ENCODE measurements around the gene PPP1R13B. TPM values are rescaled to one million over a fixed set of nuclear protein-coding genes. Genes with fewer than 3 reads are reported as not detected.
"Not testable (repeated sequence)": the region's sequence is repeated elsewhere in the genome, so short reads cannot be mapped to it uniquely, and the experiment has no call there.

The PPP1R13B gene
- total RNA-seq, 1 donor from 2014 or later = 54.0 TPM

DNA sequence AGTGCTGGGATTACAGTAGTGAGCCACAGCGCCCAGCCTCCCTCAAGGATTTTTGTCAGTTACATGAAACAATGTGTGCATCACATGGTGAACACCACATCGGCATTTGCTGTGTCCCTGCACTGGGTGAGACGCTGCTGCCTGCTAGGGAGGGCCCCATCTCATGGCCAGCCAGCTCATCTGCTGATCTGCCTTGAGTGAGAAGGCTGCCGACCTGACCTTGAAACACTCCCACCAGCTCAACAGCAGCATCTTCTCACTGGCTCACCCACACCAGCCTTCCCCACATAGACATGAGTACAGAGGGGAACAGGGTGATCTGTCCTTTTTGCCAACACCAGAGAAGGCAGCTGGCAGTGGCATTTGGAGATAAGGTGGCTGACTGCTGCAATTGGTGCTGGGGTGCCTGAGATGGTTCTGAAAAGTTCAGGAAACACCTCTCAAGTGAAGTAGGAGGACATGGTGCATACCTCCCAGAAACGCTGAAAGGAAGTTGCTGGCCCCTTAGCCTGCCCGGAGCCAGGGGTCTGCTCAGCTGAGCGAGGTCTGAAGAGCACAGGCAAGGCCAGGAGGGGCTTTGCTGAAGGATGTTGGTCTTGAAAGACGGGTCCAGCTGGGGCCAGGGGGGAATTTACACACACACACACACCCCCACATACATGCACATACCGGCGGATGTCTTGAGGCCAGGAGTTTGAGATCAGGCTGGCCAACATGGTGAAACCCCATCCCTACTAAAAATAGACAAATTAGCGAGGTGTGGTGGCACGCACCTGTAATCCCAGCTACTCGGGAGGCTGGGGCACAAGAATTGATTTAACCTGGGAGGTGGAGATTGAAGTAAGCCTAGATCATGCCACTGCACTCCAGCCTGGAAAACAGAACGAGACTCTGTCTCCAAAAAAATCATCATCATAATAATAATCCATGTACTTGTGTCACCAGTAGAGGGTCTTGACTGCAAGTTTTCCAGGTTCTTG is 14.3 kb upstream of the PPP1R13B start:
- DNase-seq (ENCODE audit: low spot score) = no peak

DNA sequence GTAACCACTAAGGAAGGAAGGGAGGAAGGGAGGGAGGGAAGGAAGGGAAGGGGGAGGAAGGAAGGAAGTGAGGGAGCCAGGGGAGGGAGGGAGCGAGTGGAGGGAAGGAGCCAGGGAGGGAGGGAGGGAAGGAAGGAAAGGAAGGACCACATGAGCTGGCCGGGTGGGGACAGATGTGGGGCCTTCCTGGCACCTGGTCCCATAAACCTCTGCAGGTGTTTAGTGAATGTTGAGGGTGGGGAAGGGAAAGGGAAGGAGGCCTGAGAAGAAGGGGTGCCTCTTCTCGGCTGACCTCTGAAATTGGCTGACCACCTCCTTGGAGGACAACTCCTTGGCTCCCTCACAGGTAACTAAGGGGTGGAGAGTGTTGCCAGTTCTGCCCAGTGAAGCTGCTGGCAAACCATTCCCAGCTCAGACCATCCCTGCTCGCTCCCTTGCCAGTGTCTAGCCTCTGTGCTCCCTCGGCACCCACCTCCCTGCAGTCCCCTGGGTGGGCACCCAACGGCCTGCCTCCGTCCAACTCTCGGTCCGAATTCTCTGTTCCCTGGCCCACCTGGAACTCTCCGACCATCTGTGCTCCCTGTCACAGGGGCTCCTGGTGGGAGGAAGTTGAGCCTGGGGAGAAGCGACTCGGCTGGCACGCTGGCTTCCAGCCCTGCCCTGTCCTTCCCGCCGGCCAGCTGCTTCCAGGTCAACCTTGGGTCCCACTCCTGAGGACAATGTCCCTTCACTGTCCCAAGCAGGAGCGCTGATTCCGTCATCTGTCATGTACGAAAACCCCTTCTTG is 12.2 kb upstream of the PPP1R13B start:
- no peak for DNase-seq (ENCODE audit: low spot score)

DNA sequence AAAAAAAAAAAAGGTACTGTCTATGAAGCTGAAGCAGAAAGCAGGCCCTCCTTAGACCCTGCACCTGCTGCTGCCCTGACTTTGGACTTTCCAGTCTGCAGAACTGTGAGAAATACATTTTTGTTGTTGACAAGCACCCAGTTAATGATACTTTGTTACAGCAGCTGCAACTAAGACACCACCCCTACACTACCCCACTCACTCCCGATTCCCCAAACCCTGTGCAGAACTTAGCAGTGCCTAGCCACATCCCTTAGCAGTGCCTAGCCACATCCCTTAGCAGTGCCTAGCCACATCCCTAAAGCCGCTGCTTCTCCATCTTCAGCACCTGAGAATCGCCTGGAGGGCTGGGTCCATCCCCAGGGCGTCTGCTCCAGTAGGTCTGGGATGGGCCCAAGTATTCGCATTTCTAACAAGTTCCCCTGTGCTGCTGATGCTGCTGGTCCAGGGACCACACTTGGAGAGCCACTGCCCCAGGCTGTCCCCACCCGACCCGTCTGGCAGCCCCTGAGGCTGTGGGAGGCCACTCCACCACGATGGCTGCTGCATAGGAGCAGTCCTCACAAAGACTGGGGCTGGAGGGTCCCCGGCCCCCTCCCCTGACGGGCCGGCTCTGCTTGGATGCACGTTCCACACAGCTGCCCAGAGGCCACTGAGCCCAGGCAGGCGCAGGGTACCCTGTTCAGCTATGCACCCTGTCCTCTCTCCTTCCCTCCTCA is 10.8 kb upstream of the PPP1R13B start:
- DNase-seq (ENCODE audit: low spot score) = no peak

DNA sequence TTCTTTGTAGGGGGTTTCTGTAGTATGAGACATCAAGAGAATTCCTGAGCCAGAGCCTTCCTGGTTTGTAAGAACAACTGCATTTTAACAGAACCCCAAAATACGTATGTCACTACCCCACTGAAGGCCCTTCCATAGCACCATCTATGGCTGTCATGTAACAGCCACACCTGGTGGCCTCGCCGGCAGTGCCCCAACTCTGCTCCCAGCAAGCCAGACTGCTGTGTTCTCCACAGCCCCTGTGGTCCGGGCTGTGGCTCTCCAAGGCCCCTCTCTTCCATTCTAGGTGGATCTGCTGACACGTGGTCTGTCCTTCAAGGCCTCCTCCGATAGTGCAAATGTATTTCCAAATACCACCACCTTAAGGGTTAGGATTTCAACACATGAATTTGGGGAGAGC is 9.9 kb upstream of the PPP1R13B start:
- DNase-seq (ENCODE audit: low spot score) = no peak

DNA sequence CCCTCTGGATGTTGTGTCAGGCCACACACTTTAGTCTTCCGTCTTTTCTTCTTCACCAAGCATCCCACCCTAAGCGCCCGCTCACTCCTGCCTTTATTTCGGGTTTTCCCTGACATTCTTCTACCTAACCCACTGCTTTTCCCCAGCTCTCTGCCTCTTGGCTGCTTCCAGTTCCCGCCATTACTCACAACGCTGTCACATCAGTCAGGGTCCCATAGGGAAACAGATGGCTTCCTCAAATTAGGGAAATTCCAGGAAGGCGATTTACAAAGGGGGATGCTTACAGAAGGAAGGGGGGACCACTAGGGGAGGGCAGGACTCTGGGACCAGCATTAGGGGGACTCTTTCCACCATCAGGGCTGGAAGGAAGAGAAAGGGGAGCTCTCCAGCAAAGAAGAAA is 9.2 kb upstream of the PPP1R13B start:
- DNase-seq (ENCODE audit: low spot score) = no peak

DNA sequence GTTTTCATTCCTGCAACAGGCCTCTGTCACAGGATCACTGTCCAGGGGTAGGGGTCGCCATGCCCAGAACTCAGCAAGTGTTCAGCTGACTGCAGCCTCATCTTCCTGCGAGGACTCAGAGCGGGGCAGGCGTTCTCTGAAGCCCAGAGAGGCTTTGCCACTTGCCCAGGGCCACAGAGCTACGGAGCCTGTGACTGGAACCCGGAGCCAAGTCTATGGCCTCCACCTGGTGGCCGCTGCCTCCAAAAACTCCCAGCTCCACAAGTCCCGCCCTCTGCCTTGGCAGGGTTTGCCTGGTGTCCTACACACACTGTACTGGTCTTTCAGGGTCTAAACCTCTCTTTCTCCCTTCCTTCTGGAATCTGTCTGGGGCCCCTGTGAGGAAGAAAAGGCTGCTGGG is 8.7 kb upstream of the PPP1R13B start:
- DNase-seq (ENCODE audit: low spot score) = no peak

DNA sequence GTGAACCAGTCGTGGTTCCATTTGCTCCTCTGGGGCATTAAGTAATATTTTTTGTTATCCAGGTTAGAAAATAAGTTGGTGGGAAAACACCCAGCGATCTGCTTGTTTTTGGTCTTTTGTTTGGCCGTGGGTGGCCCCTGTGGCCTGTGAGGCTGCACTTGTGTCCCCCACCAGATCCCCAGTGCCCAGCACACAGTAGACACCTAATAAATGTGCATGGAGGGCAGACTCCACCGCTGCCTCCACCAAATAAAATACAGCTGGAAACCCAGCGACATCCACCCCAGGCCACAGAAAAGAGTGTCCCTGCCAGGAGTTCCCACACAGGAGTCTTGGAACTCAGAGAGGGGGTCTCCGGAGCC is 8.3 kb upstream of the PPP1R13B start:
- DNase-seq (ENCODE audit: low spot score) = no peak

DNA sequence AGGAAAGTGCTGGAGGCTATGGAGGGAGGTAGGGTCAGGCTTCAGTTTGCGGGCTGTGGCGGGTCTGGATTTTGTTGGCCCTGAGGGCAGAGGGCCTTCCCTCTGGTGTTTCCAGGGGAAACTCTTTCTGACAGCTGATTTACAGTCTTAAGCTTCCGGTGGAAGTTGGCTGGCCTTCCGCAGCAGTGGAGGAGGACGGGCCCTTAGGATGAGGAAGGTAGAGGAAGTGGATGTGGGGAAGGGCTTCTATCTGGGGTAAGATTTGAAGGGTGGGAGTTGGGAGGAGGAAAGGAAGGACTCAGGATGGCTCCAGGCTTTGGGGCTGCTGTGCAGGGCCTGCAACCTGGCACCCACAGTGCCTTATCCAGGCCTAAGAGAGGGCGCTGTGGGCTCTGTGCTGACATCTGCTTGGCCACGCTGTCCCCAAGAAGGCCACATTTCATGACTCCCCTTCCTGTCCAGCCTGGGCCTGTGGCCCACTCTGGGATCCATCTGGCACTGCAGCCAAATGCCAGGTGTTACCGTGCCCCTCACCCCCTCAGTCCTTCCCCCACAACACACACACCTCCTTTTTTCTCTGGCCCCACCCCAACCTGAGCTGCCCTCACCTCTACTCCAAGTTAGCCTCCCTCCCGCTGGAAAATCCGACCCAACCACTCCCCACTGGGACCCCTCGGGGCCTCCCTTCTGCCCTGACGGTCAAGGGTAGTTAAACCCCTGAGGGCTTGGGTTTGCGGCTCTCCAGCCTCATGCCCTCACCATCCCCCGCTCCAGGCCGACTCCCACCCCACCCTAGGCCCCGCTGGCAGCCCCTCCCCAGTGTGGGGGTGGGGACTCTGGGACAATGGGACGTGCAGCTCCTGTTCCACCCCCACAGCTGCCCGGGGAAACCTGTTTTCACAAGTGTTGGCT is 7.7 kb upstream of the PPP1R13B start:
- DNase-seq (ENCODE audit: low spot score) = peak; percentile 41

DNA sequence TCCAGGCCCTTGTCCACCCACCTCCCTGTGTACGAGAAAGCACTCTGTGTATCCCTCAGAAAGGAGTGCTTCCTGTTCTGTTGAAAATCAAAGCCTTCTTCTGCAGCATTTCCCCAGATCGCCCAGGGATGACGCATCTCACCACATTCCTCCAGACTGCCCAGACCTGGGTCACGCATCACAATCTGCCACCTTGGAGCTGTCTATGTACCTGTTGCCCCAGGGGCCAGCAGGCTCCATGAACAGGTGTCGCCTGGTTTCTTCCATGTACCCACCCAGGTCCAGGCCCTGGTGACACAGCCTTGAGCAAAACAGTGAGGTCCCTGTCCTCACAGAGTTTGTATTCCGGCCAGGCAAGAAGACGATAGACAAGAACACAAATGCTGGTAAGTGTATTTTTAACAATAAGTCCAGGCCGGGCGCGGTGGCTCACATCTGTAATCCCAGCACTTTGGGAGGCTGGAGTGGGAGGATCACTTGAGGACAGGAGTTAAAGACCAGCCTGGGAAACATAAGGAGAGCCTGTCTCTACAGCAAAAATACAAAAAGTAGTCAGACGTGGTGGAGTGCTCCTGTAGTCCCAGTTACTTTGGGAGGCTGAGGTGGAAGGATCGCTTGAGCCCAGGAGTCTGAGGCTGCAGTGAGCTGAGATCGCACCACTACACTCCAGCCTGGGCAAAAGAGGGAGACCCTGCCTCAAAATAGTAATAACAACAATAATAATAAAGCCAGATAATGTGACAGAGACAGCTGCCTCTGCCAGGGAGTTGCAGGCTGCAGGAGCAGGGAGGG is 6.8 kb upstream of the PPP1R13B start:
- DNase-seq (ENCODE audit: low spot score) = no peak

DNA sequence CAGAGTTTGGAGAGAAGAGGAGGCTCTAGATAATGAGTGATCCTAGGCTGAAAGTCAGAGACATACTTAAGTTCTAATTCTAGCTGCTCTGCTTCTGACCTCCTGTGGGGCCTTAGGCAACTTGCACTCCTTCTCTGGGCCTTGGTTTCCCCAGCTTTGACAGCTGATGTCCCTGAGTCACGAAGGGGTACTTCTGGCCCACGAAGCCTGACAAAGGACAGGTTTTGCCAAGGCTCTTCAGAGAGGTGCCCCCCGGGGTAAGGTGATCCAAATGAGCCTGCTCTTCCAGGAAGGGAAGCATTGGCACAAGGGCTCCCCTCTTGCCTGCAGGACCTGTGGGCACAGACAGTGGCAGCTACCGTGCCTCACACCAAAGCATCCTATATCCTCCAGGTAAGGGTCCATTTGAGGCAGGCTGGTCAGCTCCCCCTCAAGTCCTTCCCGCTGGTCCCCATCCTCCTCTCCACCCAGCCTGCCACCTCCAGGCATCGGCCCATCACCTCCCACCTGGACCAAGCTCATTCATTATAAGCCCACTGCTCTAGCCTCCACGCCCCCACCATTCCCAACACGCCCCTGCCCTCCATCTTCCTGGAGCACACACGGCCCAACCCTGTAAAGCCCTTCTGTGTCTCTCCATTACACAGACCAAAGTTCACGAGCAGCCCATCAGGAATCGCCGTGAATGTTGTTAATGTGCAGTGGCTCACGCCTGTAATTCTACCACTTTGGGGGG is 1.9 kb upstream of the PPP1R13B start:
- DNase-seq (ENCODE audit: low spot score) = no peak

DNA sequence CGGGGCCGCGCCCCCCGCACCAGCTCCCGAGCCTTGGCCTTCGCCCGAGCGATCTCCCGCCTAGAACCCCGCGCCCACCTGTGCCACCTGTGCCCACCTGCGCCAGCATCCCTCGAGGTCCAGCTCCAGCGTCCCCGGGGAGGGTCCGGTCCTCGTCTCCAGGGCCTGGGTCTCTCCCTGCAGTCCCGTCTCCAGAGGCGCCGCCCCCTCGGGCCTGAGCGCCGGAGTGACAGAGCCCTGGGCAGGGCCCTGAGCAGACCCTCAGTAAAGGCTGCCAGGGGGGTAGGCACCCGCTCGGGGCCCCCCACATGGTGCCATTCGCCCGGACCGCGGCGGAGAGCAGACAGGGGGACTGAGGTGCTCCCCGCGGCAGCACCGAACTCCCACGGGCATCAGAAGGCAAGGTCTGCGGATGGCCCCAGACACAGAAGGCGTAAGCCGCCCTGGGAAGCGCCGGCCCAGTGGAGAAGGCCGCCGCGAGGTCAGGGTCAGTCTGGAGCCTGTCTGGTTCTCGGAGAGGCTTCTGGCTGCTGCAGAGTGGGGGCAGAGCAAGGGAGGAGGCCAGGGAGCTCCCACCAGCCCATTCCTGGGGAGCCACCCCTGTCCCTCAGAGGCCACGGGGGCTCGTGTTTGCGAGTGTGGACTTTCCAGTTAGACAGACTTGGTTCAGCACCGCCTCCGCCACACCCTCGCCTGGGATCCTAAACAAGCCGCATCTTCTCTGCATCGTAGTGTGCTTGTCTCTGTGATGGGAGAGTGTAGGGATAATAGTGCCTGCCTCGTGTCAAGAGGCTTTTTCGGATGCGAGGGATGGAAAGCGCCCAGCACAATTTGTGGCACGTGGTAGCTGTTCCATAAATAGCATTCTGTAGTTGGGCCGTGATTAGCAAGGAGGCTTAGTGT is 1.1 kb upstream of the PPP1R13B start:
- no peak for DNase-seq (ENCODE audit: low spot score)

DNA sequence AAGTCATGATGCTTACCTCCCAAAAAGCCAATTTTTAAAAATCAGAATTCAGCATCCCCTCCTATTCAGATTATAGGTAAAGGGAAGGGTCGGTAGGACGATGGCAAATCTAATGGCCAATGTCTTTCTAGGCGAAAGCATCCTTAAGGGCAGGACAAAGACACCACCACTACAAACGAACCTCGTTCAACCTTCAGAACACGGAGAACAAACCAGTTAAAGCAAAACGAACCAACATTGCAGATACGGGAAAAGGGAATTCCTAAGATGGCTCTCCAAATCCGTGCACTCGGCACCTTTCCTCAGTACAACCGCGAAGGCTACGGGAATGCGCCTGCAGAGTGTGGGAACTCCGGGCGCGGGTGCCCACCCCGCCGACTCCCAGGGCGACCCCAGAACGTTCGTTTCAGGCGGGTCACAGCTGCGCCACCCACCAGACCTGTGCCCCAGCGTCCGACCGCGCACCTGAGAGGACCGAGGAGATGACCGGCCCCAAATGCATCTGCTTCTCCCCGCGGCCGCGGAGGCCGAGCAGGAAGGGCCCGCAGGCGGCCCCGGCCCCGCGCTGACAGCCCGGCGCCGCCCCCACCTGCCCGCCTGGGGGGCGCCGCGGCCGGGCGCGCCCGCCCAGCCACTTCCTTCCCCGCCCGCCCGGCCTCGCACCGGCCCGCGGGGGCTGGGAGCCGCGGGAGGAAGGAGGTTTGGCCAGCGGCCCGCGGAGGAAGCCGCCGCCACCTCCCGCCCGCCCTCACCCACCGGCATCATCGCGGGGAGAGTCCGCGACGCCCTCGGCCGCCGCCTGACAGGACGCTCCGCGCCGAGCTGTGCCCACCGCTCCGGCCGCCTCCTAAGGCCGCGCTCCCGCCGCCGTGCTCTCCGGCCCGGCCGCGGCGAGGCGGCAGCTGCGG is 578 bp downstream of the PPP1R13B start:
- DNase-seq (ENCODE audit: low spot score) = no peak

DNA sequence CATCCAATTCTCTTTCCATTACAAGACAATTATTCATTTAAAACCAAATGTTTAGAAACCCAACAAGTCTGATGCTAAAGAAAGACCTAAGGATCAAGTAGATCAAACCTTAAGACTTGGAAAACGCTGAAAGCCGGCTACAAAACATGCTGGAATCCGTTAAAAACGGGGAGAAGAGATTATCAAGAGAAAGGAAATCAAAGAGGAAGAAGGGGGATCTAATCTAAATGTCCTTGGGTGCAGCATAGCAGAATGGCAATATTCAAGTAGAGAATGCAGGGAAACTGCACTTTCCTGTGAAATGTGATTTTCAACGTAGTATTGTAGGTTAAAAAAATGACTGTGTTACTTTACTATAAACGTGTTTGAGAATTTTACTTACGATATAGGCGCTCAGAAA is 1.3 kb downstream of the PPP1R13B start:
- DNase-seq (ENCODE audit: low spot score) = no peak

DNA sequence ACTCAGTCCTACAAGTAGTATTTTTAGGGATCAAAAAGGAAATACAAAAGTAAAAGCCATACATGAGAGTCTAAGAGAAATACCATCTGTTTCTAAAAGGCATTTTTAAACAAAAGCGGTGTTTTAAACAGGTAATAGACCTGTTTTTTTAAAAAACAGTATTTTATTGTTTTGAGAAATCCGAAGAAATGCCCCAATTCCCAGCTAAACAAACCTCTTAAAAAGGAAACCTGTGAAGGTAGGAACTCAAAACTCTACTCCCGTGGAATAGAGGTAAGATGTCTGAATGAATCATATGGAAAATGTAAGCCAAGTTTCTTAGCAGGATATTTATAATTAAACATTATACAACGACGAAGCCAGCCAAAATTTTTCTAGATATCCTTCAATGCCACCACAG is 2.0 kb downstream of the PPP1R13B start:
- no peak for DNase-seq (ENCODE audit: low spot score)

DNA sequence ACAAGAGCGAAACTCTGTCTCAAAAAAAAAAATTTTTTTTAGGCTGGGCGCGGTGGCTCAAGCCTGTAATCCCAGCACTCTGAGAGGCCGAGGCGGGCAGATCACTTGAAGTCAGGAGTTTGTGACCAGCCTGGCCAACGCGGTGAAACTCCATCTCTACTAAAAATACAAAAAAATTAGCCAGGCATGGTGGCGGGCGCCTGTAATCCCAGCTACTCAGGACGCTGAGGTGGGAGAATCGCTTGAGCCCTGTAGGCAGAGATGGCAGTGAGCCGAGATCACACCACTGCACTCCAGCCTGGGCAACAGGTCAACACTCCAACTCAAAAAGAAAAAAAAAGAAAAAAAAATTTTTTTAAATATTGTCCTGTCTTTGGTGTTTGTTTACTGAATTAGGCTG is 6.1 kb downstream of the PPP1R13B start:
- DNase-seq (ENCODE audit: low spot score) = not testable (repeated sequence)

DNA sequence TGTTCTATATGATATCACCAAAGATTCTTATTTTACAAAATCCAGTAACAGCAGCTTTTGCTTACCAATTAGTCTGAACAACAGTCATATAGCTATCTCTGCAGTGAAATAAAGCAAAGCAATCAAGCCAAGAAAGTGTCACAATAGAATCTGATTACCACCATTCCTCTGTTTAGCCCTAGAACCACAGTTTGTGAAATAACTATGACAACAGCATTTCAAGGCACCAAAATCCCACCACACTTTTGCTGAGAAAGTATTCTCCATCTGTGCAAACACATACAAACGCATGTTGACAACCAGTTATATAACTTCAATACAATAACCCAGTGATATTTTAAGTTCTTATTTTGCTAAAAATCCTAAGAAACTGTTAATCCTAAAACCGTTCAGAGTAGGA is 7.4 kb downstream of the PPP1R13B start:
- DNase-seq (ENCODE audit: low spot score) = no peak

DNA sequence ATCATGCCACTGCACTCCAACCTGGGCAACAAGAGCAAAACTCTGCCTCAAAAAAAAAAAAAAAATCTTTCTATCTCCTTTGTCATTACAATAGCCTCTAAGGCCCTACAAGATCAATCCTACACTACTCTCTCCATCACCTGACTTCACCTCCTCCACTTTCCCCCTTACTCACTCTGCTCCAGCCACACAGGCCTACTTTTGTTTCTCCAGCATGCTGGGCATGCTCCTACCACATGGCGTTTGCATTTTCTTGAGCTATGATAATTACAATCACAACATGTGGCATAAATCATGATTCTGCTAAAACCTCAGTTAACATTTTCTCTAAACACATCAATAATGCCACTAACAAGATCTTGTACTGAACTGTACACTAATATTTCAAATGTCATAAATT is 7.8 kb downstream of the PPP1R13B start:
- DNase-seq (ENCODE audit: low spot score) = no peak

DNA sequence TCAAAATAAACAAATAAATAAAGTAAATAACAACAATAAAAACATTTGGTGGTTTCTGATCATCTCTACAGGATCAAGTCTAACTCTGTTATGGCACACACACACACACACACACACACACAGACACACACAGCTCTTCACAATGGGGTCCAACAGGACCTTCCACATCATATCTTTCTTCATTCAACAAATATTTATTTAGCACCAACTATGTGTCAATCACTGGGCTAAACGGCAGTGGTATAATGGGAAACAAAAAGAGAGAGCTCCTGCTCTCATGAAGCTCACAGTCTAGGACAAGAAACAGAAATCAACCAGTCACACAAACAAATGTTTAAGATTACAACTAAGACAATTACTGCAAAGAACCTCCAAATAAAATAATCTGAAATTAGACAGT is 9.3 kb downstream of the PPP1R13B start:
- DNase-seq (ENCODE audit: low spot score) = no peak

Measured in mucosa of gallbladder (tissue), 1 donor.